Loucy (cell line): ENCODE measurements around the gene ZFPM1.

Experiments used
- H2AFZ ChIP-seq: fragments of 200-600 bp; sonication (generic); 2 replicates; pipeline ENCODE4 v1.6.0; 2016; ENCODE audit warnings: antibody characterized with exemption, mild to moderate bottlenecking, low read length, moderate library complexity
- H3F3A ChIP-seq: fragments of 200-600 bp; 2 replicates; pipeline ENCODE4 v1.6.0; 2016; ENCODE audit warnings: antibody characterized with exemption, low read depth, mild to moderate bottlenecking
- H3K27me3 ChIP-seq: fragments of 200-600 bp; sonication (generic); 2 replicates; pipeline ENCODE4 v1.6.1; 2014; ENCODE audit warnings: low read length, mild to moderate bottlenecking; ENCODE audit not compliant: insufficient read depth, poor library complexity, severe bottlenecking
- H3K36me3 ChIP-seq: fragments of 200-600 bp; sonication (generic); 2 replicates; pipeline ENCODE4 v1.6.1; 2016; ENCODE audit warnings: low read length; ENCODE audit not compliant: insufficient read depth
- H3K4me1 ChIP-seq: fragments of 200-600 bp; sonication (generic); 2 replicates; pipeline ENCODE4 v1.5.1; 2014; ENCODE audit warnings: low read length, mild to moderate bottlenecking; ENCODE audit not compliant: insufficient read depth, poor library complexity, severe bottlenecking
- H3K4me2 ChIP-seq: fragments of 200-600 bp; sonication (generic); 2 replicates; pipeline ENCODE4 v1.6.0; 2014; ENCODE audit warnings: antibody characterized with exemption, low read length, low read depth, mild to moderate bottlenecking; ENCODE audit not compliant: poor library complexity, severe bottlenecking
- H3K4me3 ChIP-seq: fragments of 200-600 bp; sonication (generic); 2 replicates; pipeline ENCODE4 v1.5.1; 2014; ENCODE audit warnings: low read length, mild to moderate bottlenecking, mixed read lengths; ENCODE audit not compliant: poor library complexity, severe bottlenecking
- H3K79me2 ChIP-seq: fragments of 200-600 bp; sonication (generic); 2 replicates; pipeline ENCODE4 v1.6.1; 2014; ENCODE audit warnings: low read length; ENCODE audit not compliant: insufficient read depth
- H3K9ac ChIP-seq: fragments of 200-600 bp; sonication (generic); 2 replicates; pipeline ENCODE4 v1.6.0; 2014; ENCODE audit warnings: mild to moderate bottlenecking, low read depth, low read length, moderate library complexity; ENCODE audit not compliant: poor library complexity, severe bottlenecking
- H3K9me2 ChIP-seq: fragments of 200-600 bp; sonication (generic); replicated peaks from 2 replicates; pipeline ENCODE4 v1.6.1; 2016; ENCODE audit warnings: low read depth, low read length, mixed read lengths
- H3K9me3 ChIP-seq: fragments of 200-600 bp; sonication (generic); 2 replicates; pipeline ENCODE4 v1.6.1; 2014; ENCODE audit warnings: mild to moderate bottlenecking, antibody characterized with exemption, low read length, low read depth; ENCODE audit not compliant: insufficient read depth
- H4K20me1 ChIP-seq: fragments of 200-600 bp; sonication (generic); 2 replicates; pipeline ENCODE4 v1.6.0; 2014; ENCODE audit warnings: antibody characterized with exemption, low read length, mild to moderate bottlenecking; ENCODE audit not compliant: insufficient read depth, poor library complexity, severe bottlenecking
- EZH2phosphoT487 ChIP-seq: fragments of 200-600 bp; IDR thresholded peaks from 2 replicates; pipeline ENCODE4 v1.6.1; 2018; ENCODE audit warnings: antibody characterized with exemption, mild to moderate bottlenecking, moderate library complexity, borderline replicate concordance
- TF ChIP-seq, protein P1 (sequence below): fragments of 200-600 bp; sonication (generic); conservative IDR thresholded peaks from 2 replicates; pipeline ENCODE4 v1.5.1; 2014; ENCODE audit warnings: mild to moderate bottlenecking, antibody characterized with exemption, low read length

ZFPM1 gene

DNA sequence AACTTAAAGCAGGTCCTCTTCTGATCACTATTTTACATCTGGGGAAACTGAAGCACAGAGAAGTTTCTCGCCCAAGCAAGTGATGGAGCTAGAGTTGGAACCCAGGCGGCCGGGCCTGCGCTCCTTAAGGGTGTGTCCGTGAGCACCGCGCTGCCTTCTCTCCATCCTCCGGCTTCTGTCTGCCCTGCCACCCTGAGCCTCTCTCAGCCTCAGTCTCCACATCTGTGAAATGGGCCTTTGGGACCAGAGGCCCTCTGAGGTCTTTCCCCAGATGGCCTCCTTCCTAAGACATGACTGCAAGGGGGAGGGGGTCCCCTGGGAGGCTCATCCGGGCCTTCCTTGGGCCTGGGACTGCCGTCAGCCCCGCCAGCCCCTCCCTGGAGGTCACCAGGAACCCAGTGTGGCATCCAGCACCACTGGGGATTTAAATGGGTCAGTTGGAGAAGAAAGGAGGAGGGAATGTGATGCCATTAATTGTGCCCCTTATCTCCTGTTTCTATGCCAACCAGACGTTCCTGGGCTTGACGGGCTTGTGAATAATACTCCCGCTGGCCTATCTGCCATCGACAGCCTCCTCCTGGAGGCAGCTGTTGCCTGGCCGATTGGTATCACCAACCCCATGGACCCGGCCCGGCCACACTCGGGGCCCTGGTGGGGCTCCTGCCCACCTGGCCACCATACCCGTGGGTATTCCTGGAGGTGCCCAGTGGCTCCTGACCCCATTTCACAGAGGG is 5.1 kb downstream of the ZFPM1 start:
- Histone ChIP-seq H3K4me3 (peak overlapping the region; percentile 89), H3K9me3 (no peaks in the 10 kb centered on the region), H3K27me3 (no peaks in the 10 kb centered on the region), H3K36me3 (no peaks in the 10 kb centered on the region), H3K9me2 (no peaks in the 10 kb centered on the region), H4K20me1 (peaks cover 55% of the 10 kb centered on the region), H3F3A (peaks cover 3% of the 10 kb centered on the region; the same call in 1 of the 2 replicates), H2AFZ (no peak overlapping the region), H3K4me2 (peak overlapping the region; percentile 96), H3K79me2 (peaks cover 89% of the 10 kb centered on the region), H3K4me1 (peaks cover 22% of the 10 kb centered on the region), H3K9ac (no peak overlapping the region)
- no peak for TF ChIP-seq EZH2phosphoT487
- TF ChIP-seq, protein P1, sequence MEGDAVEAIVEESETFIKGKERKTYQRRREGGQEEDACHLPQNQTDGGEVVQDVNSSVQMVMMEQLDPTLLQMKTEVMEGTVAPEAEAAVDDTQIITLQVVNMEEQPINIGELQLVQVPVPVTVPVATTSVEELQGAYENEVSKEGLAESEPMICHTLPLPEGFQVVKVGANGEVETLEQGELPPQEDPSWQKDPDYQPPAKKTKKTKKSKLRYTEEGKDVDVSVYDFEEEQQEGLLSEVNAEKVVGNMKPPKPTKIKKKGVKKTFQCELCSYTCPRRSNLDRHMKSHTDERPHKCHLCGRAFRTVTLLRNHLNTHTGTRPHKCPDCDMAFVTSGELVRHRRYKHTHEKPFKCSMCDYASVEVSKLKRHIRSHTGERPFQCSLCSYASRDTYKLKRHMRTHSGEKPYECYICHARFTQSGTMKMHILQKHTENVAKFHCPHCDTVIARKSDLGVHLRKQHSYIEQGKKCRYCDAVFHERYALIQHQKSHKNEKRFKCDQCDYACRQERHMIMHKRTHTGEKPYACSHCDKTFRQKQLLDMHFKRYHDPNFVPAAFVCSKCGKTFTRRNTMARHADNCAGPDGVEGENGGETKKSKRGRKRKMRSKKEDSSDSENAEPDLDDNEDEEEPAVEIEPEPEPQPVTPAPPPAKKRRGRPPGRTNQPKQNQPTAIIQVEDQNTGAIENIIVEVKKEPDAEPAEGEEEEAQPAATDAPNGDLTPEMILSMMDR = no peak

DNA sequence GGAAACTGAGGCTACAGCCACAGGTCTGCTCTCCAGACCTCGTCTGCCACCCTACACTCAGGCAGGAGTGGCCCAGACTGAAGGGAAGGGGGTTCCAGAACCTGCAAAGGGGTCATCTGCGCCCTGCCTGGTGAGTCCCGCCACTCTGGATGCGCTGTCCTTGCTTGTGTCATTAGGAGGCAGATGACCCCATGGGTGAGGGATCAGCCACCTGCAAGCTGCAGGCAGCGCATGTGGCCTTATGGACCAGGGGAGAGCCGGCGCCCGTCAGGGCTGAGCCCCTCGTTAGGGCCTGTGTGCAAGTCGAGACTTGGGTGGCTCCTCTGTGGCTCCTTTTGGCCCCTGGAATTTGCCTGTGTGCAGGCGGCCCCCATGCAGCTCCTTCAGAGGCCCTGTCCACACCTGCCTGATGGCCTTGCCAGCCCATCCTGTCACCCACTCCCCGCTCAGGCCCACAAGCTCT is 5.7 kb downstream of the ZFPM1 start:
- Histone ChIP-seq H3K4me1 (peaks cover 22% of the 10 kb centered on the region), H3K4me3 (no peak overlapping the region), H3K27me3 (no peaks in the 10 kb centered on the region), H3K79me2 (peaks cover 91% of the 10 kb centered on the region), H3K9me3 (no peaks in the 10 kb centered on the region), H3K9ac (no peak overlapping the region), H3K36me3 (no peaks in the 10 kb centered on the region), H2AFZ (no peak overlapping the region), H3F3A (peaks cover 3% of the 10 kb centered on the region; the same call in 1 of the 2 replicates), H4K20me1 (peaks cover 53% of the 10 kb centered on the region), H3K9me2 (no peaks in the 10 kb centered on the region), H3K4me2 (peak overlapping the region; percentile 20)
- TF ChIP-seq, protein P1 = no peak
- no peak for TF ChIP-seq EZH2phosphoT487

DNA sequence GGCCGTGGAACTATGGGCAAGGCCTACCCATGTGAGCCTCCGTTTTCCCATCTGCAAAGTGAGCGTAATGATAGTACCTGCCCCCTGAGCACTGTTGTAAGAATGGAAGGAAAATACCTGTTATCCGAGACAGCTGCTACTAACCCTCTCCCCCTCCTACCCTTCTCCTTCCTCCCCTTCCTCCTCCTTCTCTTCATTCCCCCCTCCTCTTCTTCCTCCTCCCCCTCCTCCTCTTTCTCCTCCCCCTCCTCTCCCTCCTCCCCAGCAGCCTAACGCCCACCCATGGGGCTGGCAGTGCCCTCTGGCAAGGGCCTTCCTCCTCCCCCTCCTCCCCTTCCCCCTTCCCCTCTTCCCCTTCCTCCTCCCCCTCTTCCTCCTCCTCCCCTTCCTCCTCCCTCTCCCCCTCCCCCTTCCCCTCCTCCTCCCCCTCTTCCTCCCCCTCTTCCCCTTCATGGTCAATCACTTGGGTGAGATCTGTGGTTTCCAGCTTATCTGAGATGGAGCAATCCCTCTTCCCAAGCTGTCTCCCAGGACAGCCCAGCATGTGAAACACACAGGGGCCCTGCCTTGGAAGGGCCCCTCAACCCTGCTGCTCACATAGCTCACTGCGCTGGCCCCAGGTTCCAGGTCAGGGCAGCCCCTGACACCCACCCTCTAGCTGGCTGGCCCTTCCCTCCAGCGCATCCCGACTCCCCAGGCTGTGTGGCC is 6.4 kb downstream of the ZFPM1 start:
- Histone ChIP-seq H3K4me3 (no peak overlapping the region), H3K4me2 (peak overlapping the region; percentile 20), H3K36me3 (no peaks in the 10 kb centered on the region), H3F3A (peaks cover 3% of the 10 kb centered on the region; the same call in 1 of the 2 replicates), H3K27me3 (no peaks in the 10 kb centered on the region), H3K9ac (no peak overlapping the region), H3K4me1 (peaks cover 22% of the 10 kb centered on the region), H3K79me2 (peaks cover 91% of the 10 kb centered on the region), H3K9me2 (no peaks in the 10 kb centered on the region), H4K20me1 (peaks cover 51% of the 10 kb centered on the region), H3K9me3 (no peaks in the 10 kb centered on the region), H2AFZ (no peak overlapping the region)
- TF ChIP-seq EZH2phosphoT487 = no peak
- TF ChIP-seq, protein P1 = no peak
